HCT116 (cell line): ENCODE measurements around the gene CSNK1D. TPM values are rescaled to one million over a fixed set of nuclear protein-coding genes. Genes with fewer than 3 reads are reported as not detected.

ENCODE experiments used
- ATAC-seq: fragments of 200-7000 bp; cut with Tn5 transposase; 2 replicates; pipeline ENCODE4 v1.9.1; 2020; ENCODE audit warnings: mild to moderate bottlenecking, moderate library complexity
- BruUV-seq: library from RNA; stranded (reverse); fragments of 400-500 nt; replicated peaks from 2 replicates; lab custom pipeline; 2021; lab: Mats Ljungman, UMichigan
- CTCF ChIA-PET: fragments of 300-600 bp; sonication (Branson Sonifier 250); formaldehyde crosslinking; loops from one replicate; lab custom pipeline; 2021; ENCODE audit warnings: antibody characterized with exemption; lab: Charles Lee
- POLR2A ChIA-PET: fragments of 300-600, 350-600 bp; sonication (Branson Sonifier 250); formaldehyde crosslinking; loops from one replicate; lab custom pipeline; 2021; ENCODE audit warnings: antibody characterized with exemption; lab: Charles Lee
- RAD21 ChIA-PET, 2 experiments: fragments of 300-600 bp; sonication (Branson Sonifier 250); formaldehyde crosslinking; loops; one replicate each; lab custom pipeline; 2023; ENCODE audit warnings: low total read pairs in 2 of 2; ENCODE audit not compliant: uncharacterized antibody in 2 of 2, unreplicated experiment in 2 of 2, low non-redundant PET in 1 of 2; lab: Charles Lee
- DNase-seq: peaks from one replicate; pipeline ENCODE4 v3.0.0-alpha.2; 2010; ENCODE audit warnings: low read depth, low spot score
- H2AFZ ChIP-seq: fragments of 200-600 bp; shearing (Covaris generic), sonication (generic); 2 replicates; pipeline ENCODE4 v1.6.1; 2017; ENCODE audit warnings: low read depth, mixed run types, mixed read lengths, antibody characterized with exemption, low read length; ENCODE audit not compliant: poor library complexity, severe bottlenecking
- H3K27ac ChIP-seq: 2 replicates; pipeline ENCODE4 v1.5.1; 2012; ENCODE audit warnings: low read depth, low read length
- H3K27me3 ChIP-seq: fragments of 200-600 bp; sonication (generic); 2 replicates; pipeline ENCODE4 v1.6.1; 2016; ENCODE audit warnings: mixed run types, low read length, mixed read lengths; ENCODE audit not compliant: insufficient read depth
- H3K36me3 ChIP-seq, 2 experiments: fragments of 200-500 bp in 1 of 2; fragments of 200-600 bp in 1 of 2; sonication (Bioruptor generic) in 1 of 2; sonication (generic) in 1 of 2; 2 replicates each; pipeline versions ENCODE4 v1.5.1 to v1.6.1; 2014 to 2016; ENCODE audit warnings: low read length in 2 of 2, inconsistent platforms in 1 of 2, mixed read lengths in 1 of 2, mixed run types in 1 of 2; ENCODE audit not compliant: insufficient read depth in 2 of 2, control insufficient read depth in 1 of 2
- H3K4me1 ChIP-seq, 2 experiments: fragments of 200-600 bp in 1 of 2; sonication (generic) in 1 of 2; 2 replicates each; pipeline versions ENCODE4 v1.5.1 to v1.6.1; 2012 to 2017; ENCODE audit warnings: low read length in 2 of 2, inconsistent platforms in 1 of 2, mild to moderate bottlenecking in 1 of 2, mixed read lengths in 1 of 2, mixed run types in 1 of 2, moderate library complexity in 1 of 2; ENCODE audit not compliant: insufficient read depth in 2 of 2, control insufficient read depth in 1 of 2
- H3K4me2 ChIP-seq: fragments of 200-600 bp; sonication (generic); 2 replicates; pipeline ENCODE4 v1.6.1; 2017; ENCODE audit warnings: mixed run types, low read length, mixed read lengths
- H3K4me3 ChIP-seq, 2 experiments: fragments of 200-600 bp in 1 of 2; sonication (generic) in 1 of 2; replicated peaks in 1 of 2; 2 replicates each; pipeline ENCODE4 v1.5.1; 2011 to 2016; ENCODE audit warnings: low read length in 2 of 2, control low read depth in 1 of 2, low read depth in 1 of 2, mild to moderate bottlenecking in 1 of 2, mixed read lengths in 1 of 2, mixed run types in 1 of 2
- H3K79me2 ChIP-seq: fragments of 200-600 bp; sonication (generic); 2 replicates; pipeline ENCODE4 v1.6.1; 2017; ENCODE audit warnings: mild to moderate bottlenecking, mixed run types, low read length, moderate library complexity, mixed read lengths; ENCODE audit not compliant: insufficient read depth
- H3K9ac ChIP-seq: fragments of 200-600 bp; sonication (generic); 2 replicates; pipeline ENCODE4 v1.6.1; 2016; ENCODE audit warnings: low read length, mixed read lengths
- H3K9me2 ChIP-seq: fragments of 200-600 bp; sonication (generic), shearing (Covaris generic); 2 replicates; pipeline ENCODE4 v1.6.1; 2017; ENCODE audit warnings: mixed run types, mild to moderate bottlenecking, moderate library complexity; ENCODE audit not compliant: insufficient read depth
- H3K9me3 ChIP-seq, 2 experiments: fragments of 200-500 bp in 1 of 2; fragments of 200-600 bp in 1 of 2; sonication (Bioruptor generic) in 1 of 2; sonication (generic) in 1 of 2; 2 replicates each; pipeline ENCODE4 v1.6.1; 2014 to 2017; ENCODE audit warnings: low read length in 2 of 2, mixed read lengths in 2 of 2, inconsistent platforms in 1 of 2, low read depth in 1 of 2, mild to moderate bottlenecking in 1 of 2, mixed run types in 1 of 2, moderate library complexity in 1 of 2; ENCODE audit not compliant: control insufficient read depth in 1 of 2, insufficient read depth in 1 of 2
- H4K20me1 ChIP-seq: fragments of 200-600 bp; sonication (generic), shearing (Covaris generic); 2 replicates; pipeline ENCODE4 v1.6.1; 2017; ENCODE audit warnings: mixed run types, mild to moderate bottlenecking, moderate library complexity; ENCODE audit not compliant: insufficient read depth
- CEBPB ChIP-seq: IDR thresholded peaks from 2 replicates; pipeline ENCODE4 v1.6.1; 2012; ENCODE audit warnings: low read depth
- ELF1 ChIP-seq: IDR thresholded peaks from 2 replicates; pipeline ENCODE4 v1.6.1; 2012; ENCODE audit warnings: low read depth, borderline replicate concordance
- EZH2 ChIP-seq: fragments of 200-600 bp; sonication (generic); IDR thresholded peaks from 2 replicates; pipeline ENCODE4 v1.6.1; 2017; ENCODE audit warnings: antibody characterized with exemption, mixed run types
- MAX ChIP-seq: IDR thresholded peaks from 2 replicates; pipeline ENCODE4 v1.6.1; 2012
- POLR2A ChIP-seq: IDR thresholded peaks from 2 replicates; pipeline ENCODE4 v1.7.0; 2011; ENCODE audit warnings: borderline replicate concordance; ENCODE audit not compliant: insufficient read depth, insufficient read length; ENCODE audit errors: extremely low read depth
- RAD21 ChIP-seq: IDR thresholded peaks from 2 replicates; pipeline ENCODE4 v1.6.1; 2012; ENCODE audit warnings: low read depth, mild to moderate bottlenecking
- SIN3A ChIP-seq: IDR thresholded peaks from 2 replicates; pipeline ENCODE4 v1.6.1; 2012; ENCODE audit warnings: low read depth
- SRF ChIP-seq: IDR thresholded peaks from 2 replicates; pipeline ENCODE4 v1.6.1; 2012; ENCODE audit warnings: low read depth
- ZBTB33 ChIP-seq: IDR thresholded peaks from 2 replicates; pipeline ENCODE4 v1.6.1; 2011; ENCODE audit warnings: mild to moderate bottlenecking, low read length, moderate library complexity; ENCODE audit not compliant: insufficient replicate concordance; ENCODE audit errors: extremely low read depth
- ZFX ChIP-seq: fragments of 450-650 bp; IDR thresholded peaks from 2 replicates; pipeline ENCODE4 v1.6.1; 2017
- intact Hi-C: fragments of 100-400 bp; cut with micrococcal nuclease; formaldehyde crosslinking; loops from 2 replicates; pipeline ENCODE4 v1.10.0; 2022
- total RNA-seq: library from RNA; stranded (reverse); gene quantifications from one replicate; pipeline ENCODE4 v1.2.1, GENCODE V29; 2021; ENCODE audit not compliant: unreplicated experiment

CSNK1D gene
- total RNA-seq, 1 experiment from 2014 or later: 176 TPM

DNA sequence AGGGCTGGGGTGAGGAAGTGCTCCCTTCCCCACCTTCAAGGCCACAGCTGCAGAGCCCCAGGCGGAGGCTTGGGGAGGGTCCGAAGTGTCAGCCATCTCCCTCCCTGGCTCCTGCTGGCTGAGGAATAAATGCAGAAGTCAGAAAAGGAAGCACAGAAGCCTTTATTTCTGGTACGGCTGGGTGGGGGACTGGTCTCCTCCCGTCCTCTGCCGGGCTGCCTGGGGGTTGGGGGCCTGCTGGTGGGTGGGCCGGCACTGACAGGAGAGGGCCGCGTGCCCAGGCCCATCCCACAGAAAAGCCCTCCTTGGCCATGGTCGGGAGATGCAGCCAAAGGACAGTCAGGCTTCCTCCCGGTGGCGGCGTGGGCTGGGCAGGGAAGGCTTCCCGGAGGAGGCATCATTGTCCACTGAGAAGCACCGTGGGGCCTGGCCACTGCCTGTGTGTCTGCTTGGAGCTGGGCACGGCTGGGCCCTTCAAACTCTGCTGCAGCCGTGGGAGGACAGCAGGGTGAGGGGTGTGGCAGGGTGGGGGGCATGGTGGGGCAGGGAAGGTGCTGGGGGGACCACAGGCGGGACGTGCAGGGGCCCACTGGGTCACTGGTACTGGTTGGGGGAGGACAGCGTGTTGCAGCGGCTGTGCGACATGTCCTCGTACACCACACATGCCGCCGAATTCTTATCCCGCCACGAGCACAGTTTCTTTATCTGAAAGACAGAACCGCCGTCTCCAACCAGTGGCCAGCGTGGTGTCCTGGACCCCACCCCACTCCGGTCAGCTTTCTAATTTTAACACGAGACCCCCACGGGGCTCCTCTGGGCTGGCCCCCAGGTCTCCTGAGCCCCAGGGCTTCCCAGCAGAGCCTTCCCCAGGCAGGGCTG, 41.5 kb upstream of the CSNK1D start (continued):
- no peak for TF ChIP-seq SIN3A

GRCh38 chr17:82314012-82314726, 40.7 kb upstream of the CSNK1D start:
- no peaks in the 10 kb centered on the region for H3K36me3 ChIP-seq
- H3K27ac ChIP-seq: no peak overlapping the region
- ChIA-PET POLR2A (no interaction called here), RAD21 (no interaction called here), CTCF (interaction anchor here (0.7 kb wide), 1 partner anchor 72 kb away, joined by 4 read pairs; no protein-coding TSS in a partner anchor)
- intact Hi-C loops: no loop called here
- H3K9ac ChIP-seq: no peak overlapping the region
- DNase-seq: no peak
- H3K79me2 ChIP-seq: no peaks in the 10 kb centered on the region
- H3K4me1 ChIP-seq: peaks cover 0 to under 1% of the 10 kb centered on the region in 2 experiments; a peak in 1 of 4 replicates
- no peaks in the 10 kb centered on the region for H3K9me2 ChIP-seq
- H3K27me3 ChIP-seq: peaks cover 10% of the 10 kb centered on the region; the same call in 1 of the 2 replicates
- no peak overlapping the region for H3K4me2 ChIP-seq
- H3K4me3 ChIP-seq: no peak overlapping the region
- no peak for ATAC-seq
- no peaks in the 10 kb centered on the region for H4K20me1 ChIP-seq
- H2AFZ ChIP-seq: no peak overlapping the region
- no peak for TF ChIP-seq ZBTB33
- TF ChIP-seq ELF1: no peak
- no peak for TF ChIP-seq SRF
- no peak for TF ChIP-seq POLR2A
- no peak for TF ChIP-seq MAX
- no peak for TF ChIP-seq CEBPB
- TF ChIP-seq EZH2: no peak
- no peak for TF ChIP-seq RAD21
- no peak for TF ChIP-seq ZFX
- BruUV-seq: no TSS peak
- peaks cover 0 to 15% of the 10 kb centered on the region in 2 experiments; a peak in 1 of 4 replicates for H3K9me3 ChIP-seq
